ENCODE results near the gene DHDDS.

- TF ChIP-seq CTCF (conservative IDR thresholded peaks at IDR 0.05) (no peak), EZH2 (IDR thresholded peaks at IDR 0.05; ENCODE audit: low read depth) (no peak)
Observed at GRCh38 chr1:26518355-26518754, 86.2 kb downstream of the DHDDS start.
